ENCODE results near the gene CA6.
"Not testable (repeated sequence)": the region's sequence is repeated elsewhere in the genome, so short reads cannot be mapped to it uniquely, and the experiment has no call there.

DNA sequence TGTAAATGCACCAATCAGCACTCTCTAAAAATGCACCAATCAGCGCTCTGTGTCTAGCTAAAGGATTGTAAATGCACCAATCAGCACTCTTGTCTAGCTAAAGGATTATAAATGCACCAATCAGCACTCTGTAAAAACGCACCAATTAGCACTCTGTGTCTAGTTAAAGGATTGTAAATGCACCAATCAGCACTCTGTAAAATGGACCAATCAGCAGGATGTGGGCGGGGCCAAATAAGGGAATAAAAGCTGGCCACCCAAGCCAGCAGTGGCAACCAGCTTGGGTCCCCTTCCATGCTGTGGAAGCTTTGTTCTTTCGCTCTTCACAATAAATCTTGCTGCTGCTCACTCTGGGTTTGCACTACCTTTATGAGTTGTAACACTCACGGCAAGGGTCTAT, 47.2 kb upstream of the CA6 start:
- TF ChIP-seq, protein P1, sequence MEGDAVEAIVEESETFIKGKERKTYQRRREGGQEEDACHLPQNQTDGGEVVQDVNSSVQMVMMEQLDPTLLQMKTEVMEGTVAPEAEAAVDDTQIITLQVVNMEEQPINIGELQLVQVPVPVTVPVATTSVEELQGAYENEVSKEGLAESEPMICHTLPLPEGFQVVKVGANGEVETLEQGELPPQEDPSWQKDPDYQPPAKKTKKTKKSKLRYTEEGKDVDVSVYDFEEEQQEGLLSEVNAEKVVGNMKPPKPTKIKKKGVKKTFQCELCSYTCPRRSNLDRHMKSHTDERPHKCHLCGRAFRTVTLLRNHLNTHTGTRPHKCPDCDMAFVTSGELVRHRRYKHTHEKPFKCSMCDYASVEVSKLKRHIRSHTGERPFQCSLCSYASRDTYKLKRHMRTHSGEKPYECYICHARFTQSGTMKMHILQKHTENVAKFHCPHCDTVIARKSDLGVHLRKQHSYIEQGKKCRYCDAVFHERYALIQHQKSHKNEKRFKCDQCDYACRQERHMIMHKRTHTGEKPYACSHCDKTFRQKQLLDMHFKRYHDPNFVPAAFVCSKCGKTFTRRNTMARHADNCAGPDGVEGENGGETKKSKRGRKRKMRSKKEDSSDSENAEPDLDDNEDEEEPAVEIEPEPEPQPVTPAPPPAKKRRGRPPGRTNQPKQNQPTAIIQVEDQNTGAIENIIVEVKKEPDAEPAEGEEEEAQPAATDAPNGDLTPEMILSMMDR (IDR thresholded peaks at IDR 0.05): not testable (repeated sequence)
- TF ChIP-seq POLR2AphosphoS5, POLR2A (IDR thresholded peaks at IDR 0.05): not testable (repeated sequence)

All from breast epithelium (tissue), 3 donors.